Stimulated activated CD4-positive, alpha-beta T cell treated with anti-CD3 and anti-CD28 coated beads, Interleukin-12 subunit alpha, Interleukin-12 subunit beta, amount 100 ng/mL, for 24 hours (primary cell): ENCODE results near the gene TGFBR2.
"Not testable (repeated sequence)": the region's sequence is repeated elsewhere in the genome, so short reads cannot be mapped to it uniquely, and the experiment has no call there.

Experiments used
- DNase-seq, 2 experiments: peaks; one replicate each; pipeline ENCODE4 v3.0.0-alpha.2; 2020; ENCODE audit warnings: low read depth in 2 of 2

The TGFBR2 gene

DNA sequence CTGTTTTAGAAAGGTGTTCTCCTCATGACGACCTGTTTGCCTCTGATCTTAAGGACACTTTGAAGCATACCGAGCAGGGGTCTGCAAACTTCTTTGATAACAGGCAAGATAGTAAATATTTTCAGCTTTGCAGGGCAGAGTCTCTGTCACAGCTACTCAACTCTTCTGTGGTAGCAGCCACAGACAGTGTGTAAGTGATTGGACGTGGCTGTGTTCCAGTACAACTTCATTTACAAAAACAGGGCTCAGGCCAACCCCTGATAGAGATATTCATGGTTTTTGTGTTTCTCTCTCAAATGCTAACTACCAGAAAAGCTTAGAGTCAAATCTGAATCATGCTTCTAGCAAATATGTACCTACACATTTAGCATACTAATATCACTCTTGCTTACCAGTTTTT lies 51.5 kb downstream of the TGFBR2 start:
- DNase-seq = no peak

DNA sequence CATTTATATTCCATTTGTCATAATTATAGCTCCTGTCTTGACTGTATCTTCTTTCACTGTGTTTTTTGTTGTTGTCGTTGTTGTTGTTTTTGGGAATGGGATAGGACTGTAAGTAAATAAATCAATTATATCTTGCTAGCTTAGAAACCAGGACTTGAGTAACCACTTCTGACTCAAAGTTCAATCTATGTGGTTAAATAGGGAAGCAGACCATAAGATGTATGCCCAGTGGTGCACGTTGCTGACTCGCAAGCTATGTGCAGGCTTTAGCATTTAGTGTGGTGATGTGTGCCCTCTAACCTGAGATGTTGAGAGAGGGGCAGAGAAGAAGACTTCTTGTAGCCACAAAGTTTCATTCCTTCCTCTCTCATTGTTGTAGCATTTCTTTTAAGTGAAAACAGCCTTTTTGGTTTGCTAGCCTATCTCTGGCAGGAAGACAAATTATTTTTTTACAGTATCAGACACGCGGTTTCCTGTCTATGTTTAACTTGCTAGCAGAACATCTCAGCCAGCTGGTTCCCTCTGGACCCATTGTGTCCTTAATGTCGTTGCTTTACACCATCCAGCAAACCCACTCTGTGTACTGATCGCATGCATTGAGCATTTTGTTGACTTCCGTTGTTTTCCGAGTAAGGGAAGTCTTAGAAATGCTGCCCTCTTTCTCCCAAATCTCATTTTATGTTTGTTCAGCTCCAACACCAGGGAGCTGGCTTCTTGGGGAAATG lies 52.1 kb downstream of the TGFBR2 start:
- DNase-seq = peak in 1 of 2 experiments; percentile 47

DNA sequence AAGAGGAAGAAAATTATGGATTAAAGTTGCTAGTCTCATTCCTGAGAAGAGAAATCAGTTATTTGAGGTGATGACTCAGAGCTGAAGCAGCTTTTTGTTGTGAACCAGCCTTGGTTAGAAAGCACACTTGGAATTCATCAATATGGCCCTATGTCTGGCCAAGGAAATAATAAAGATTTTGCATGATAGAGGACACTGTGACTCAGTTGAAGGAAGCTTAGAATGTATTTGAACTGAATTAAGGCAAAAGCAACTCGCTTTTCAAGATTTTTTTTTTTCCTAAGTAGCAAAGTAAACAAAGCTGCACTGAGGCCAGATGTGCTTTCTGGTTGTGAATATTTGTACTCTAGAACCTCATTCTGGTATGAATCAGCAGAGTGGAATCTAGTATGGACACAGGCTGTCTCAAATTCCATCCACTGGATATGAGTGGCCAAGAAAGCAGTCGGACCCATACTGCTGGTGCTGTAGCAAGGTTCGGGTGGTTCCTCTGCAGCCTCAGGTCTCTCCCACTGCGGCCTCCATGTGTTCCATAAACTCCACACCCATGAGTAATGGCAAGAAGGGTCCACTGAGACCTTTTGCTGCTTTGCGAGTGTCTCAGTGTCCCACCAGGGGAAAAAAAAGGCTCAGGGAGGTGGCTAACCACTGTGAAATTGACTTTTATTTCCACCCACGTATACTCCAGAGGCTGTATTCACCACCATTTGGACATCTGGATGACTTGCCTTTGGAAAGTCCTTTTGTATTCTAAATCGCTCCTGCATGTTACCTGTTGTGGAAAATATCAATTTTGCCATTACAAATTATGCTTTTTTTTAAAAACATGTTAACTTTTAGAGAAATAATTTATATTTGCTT lies 53.1 kb downstream of the TGFBR2 start:
- no peak for DNase-seq

DNA sequence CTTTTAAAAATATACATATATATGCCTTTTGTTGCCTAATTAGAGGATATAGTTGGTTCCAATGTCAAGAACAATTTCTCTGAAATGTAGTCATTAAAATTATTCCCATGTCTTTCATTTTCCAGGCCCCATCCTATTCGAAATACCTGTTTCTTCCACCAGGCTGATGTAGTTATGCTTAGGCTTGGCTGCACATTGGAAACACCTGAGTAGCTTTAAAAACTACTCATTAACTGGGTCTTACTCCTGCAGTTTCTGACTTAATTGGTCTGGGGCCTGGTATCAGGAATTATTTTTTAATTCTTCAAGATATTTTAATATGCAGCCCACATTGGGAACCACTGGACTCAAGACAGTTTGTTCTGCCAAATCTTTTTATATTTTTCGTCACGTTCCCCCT lies 53.7 kb downstream of the TGFBR2 start:
- DNase-seq = no peak

DNA sequence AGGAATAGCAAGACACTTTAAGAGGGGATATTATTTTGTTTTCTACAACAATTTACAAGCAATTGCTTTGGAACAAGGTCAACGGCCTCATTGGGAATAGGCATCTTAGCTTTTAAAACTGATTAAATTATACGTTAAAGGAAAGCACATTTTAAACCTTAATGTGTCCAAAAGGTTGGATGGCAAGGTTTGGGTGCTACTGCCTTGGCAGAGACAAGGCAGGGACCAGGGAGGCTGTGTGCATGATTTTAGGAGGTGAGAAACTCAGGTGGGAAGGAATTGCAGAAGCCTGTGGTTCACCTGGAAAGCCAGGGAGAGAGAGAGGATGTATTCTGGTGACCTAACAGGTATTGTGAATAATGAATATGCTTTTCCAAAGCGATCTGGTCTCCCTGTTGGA lies 54.3 kb downstream of the TGFBR2 start:
- DNase-seq = no peak

DNA sequence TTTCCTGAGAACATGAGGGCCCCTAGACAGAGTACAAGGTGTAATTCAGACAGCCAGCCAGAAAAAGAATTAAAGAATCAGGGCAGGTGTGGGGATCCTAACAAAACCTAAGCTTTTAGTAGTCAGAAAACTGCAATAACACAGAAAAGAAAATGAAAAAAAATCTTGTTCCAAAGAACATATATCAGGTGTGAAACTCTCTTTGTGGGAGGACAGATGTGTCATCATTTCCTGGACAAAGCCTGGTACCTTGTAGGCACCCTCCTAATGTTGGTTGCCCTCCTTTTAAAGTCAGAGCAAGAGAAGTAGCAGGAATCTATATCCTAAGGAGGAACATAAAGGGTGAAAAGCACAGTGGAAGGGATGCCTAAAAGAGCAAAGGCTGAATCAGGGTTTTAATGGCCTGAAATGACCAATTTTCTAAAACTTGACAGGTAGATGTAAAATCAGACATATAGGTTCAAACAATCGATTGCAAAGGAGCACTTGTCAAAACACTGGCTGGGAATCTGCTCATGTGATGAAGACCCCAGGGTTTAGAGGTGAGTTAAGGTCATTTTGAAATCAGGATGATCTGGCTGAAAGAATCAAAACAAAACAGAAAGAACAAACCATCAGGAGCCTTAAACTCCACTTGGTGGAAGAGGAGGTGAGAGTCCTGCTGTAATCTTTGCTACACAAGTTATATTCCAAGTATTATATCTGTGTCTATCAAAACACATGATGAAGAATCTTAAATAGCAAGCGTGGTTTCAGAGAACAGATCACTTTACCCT lies 54.9 kb downstream of the TGFBR2 start:
- no peak for DNase-seq

DNA sequence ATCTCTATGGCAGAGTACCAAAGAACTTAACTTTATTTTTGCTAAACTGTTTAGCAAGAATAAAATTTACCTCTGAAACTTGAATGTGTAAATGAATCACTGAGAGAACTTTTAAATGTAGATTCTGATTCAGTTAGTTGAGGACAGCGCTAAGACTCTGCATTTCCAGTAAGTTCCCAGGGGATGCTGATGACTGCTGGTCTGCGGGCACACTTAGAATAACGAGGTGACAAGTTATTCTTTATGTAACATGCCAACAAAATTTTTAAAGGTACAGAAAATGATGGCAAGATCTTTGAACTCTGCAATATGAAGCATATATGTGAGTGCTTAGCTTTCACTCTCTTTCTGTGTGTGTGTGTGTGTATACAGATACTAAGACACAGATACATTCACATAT lies 56.4 kb downstream of the TGFBR2 start:
- DNase-seq = no peak

DNA sequence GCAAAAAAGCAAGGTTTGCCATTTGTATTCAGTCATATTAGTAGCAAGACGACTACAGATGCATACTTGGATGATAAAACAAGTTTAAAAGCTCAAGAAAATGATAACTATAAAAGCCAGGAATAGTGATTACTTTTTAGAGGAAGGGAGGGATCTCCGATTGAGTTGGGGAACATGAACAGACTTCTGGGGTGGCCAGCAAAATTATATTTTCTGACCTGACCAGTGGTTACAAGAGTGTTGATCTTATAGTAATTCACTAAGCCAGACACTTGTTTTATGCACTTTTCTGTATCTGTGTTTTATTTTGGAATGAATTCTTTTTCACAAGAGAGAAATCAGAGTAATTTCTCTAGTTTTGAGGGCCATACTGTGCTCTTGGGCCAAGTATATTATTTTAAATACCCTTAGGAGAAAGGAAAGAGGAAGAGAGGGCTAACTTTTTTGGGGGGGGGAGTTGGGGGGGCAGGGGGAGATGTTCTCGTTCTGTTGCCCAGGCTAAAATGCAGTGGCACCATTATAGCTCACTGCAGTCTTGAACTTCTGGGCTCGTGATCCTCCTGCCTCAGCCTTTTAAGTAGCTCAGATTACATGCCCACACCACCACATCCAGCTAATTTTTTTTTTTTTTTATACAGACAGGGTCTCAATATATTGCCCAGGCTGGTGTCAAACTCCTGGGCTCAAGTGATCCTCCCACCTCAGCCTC lies 57.3 kb downstream of the TGFBR2 start:
- DNase-seq = no peak

DNA sequence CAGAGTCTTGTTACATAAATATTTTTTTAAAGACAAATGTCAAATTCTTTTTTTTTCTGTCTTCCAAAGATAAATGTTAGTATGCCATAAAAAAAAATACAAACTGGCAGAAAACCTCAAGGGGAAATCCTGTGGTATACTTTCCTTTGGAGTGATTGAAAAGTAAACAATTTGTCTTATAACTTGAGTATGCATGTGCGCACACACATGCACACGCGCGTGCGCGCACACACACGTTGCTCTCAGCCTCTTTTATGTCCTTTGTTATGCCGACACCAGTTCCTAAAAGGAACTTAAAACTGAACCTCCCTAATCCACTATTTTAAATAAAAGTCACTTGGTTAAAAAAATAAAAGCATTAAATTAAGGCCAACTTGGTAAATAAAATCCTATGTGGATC lies 58.1 kb downstream of the TGFBR2 start:
- DNase-seq = no peak

DNA sequence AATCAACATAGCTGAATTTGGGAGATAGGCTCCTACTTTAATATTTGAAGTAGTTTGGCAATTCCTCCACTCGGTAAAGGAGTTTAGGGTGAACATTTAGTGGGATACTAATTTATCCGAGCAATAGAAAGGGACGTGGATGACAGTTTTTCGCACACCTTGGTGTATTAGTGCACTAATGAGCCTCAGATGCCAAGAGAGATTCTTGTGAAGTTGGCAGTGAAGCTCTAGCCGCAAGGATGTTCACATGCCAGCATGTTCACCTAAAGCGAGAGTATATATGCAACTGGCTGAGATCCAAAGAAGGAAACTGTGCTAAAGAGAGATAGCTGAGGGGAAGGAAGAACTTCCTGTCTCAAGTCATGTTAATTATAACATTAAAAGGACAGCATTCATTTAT lies 58.5 kb downstream of the TGFBR2 start:
- DNase-seq = no peak

DNA sequence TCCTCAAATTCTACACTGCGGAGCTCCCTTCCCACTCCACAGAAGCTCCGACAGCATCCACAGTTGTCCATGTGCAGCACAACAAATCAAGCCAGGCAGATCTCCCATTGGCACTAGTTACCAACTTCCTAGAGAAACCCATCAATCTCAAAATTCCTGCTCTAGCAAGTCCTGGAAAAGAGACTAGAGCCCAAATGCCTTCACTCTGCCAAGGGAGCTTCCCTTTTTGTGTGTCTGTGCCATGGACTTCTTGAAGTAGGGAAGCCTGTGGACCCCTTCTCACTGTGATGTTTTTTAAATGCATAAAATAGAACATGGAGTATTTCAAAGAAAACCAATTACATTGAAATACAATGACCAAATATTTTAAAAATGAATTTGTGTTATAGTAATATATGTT lies 59.1 kb downstream of the TGFBR2 start:
- DNase-seq = no peak

DNA sequence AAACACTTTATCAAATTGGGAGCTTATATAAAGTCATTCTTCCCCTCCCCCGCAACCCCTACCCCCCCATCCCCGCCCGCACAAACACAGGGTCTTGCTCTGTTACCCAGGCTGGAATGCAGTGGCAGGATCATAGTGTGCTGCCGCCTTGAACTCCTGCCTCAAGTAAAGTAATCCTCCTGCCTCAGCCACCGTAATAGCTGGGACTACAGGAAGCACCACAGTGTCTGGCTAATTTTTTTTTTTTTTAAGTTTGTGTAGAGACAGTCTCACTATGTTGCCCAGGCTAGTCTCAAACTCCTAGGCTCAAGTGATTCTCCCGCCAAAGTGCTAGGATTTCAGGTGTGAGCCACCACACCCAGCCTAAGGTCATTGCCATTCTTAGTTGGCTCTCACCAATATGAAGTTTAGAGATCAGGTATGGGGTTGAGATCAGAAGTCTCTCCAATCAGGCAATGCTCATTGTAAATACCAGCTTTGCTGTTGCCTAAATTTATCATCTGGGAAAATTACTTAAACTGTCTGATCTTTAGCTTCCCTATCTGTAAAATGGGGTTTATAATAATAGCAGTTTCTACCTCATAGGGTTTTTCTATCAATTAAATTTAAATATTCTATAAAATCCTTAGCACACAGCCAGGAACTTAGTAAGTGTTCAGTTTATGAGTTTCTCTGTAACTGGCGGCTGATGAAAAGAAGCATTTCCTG lies 60.3 kb downstream of the TGFBR2 start:
- DNase-seq = no peak

DNA sequence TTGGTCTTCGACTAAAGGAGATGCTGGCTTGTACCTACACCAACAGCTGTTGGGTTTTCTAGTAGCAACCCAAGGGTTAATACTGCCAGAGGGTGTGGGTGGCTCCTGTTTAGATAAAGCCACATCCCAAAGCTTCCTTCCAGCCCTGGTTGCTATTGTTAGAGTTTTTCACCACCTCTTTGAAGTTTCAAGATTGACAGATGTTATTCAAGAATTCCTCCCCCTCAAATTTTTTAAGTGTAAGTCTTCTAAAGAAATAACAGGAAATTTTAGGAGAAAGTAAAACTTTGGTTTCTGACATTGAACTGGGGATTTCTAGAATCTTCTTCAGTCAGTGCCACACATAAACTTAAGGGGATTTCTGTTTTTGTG lies 60.9 kb downstream of the TGFBR2 start:
- no peak for DNase-seq

DNA sequence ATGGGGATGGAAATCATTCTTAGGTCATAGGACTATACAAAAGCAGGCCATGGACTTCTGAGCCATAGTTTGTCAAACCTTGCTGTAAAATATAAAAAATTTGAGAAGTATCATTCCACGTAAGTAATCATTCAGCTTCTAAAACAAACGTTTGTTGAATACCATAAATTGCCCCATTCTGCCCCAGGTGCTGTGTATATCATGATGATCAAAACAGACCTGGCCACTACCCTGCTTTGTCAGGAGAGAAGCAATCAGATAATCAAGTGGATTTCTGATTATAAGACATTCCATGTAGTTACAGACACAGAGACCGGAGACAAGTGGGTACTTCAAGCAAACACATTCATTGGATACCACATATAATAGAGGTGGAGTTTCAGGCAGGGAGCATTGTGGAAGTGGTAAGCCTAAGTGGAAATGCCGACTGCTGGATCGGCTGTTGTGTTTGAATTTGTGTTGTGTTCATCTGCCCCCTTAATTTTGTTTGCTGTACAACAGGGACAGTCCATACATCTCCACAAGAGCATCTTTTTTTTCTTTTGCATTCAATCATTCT lies 61.7 kb downstream of the TGFBR2 start:
- DNase-seq = no peak

DNA sequence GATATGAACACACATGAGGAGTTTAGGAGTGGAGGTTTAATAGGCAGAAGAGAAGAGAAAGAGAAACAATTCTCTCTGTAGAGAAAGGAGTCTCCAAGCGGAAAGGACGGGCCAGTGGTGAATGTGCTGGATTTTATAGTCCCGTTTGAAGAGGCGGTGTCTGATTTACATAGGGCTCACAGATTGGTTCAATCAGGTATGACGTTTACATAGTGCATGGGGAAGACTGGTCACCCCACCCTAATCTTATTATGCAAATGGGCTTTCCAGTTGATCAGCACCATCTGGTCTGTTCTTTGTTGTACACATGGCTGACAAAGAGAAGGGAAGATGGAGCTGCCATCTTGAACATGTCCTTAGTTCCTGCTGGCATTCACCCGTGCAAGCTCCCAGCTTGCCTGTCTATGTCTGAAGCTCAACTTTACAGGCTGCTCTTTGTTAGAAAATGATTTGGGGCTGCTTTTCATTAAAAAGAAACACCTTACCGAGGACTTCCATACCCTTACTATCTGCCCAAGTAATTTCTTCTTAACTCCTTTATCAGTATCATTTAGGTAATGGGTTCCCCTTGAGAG lies 63.0 kb downstream of the TGFBR2 start:
- DNase-seq = not testable (repeated sequence)

DNA sequence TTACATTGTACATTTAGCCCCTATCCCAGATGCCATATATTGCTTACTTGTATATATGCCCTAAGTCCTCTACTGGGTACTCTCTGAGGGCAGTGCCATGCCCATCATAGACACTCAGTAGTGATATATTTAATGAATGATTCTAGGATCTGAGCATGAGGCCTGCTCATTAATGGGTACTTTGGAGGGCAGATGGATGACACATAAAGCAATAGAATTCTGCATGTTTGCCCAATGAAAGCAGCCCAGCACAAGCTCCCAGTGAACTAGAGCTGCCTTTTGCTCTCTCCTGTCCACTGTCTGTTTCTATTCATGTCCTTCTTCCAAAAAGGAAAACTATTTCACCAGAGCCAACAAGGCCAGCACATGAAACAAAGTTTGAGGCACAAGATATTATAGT lies 63.9 kb downstream of the TGFBR2 start:
- no peak for DNase-seq

DNA sequence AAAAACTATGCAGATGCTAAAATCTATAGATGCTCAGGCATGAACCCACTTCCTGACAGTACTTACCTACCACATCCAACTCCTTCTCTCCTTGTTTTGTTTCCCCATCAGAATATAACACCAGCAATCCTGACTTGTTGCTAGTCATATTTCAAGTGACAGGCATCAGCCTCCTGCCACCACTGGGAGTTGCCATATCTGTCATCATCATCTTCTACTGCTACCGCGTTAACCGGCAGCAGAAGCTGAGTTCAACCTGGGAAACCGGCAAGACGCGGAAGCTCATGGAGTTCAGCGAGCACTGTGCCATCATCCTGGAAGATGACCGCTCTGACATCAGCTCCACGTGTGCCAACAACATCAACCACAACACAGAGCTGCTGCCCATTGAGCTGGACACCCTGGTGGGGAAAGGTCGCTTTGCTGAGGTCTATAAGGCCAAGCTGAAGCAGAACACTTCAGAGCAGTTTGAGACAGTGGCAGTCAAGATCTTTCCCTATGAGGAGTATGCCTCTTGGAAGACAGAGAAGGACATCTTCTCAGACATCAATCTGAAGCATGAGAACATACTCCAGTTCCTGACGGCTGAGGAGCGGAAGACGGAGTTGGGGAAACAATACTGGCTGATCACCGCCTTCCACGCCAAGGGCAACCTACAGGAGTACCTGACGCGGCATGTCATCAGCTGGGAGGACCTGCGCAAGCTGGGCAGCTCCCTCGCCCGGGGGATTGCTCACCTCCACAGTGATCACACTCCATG lies 65.3 kb downstream of the TGFBR2 start:
- DNase-seq = no peak

DNA sequence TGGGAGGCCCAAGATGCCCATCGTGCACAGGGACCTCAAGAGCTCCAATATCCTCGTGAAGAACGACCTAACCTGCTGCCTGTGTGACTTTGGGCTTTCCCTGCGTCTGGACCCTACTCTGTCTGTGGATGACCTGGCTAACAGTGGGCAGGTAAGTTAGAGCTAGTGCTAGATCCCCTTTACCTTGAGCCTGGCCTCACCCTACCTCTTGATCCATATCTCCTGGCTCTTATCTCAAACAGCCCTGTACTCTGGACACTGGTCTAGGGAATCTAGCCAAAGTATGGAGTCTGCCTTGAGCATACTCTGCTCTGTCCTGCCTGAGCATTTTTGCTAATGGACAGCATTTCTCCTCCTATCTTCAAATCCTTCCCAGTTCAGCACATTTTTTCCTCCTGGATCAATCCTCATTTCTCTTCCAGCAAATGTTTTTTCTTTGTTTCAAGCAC lies 65.9 kb downstream of the TGFBR2 start:
- DNase-seq = no peak

DNA sequence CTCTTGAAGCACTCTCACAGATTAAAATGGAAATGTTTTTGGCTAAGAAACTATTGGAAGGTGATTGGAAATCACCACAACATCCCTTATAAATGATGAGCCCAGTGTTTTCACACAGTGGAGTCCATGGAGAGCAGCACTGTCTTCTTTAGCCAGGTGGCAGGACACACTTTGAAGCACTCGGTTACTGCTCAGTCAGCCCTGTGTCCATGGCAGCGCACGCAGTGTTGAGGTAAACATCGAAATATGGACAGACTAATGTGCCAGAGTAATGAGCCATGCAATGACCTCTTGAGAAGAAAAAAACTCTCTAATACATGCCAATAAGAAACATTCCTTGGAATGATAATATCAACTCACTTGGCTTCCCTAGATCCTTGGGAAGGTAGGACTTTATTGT lies 66.6 kb downstream of the TGFBR2 start:
- DNase-seq = no peak
